GM12801 (cell line): ENCODE data around the gene MAP3K7.

Experiments used
- TF ChIP-seq, protein P1 (sequence below): IDR thresholded peaks from one replicate; pipeline ENCODE4 v1.5.1; 2011; ENCODE audit warnings: control low read depth; ENCODE audit not compliant: insufficient read length; ENCODE audit errors: extremely low read depth

MAP3K7 gene

DNA sequence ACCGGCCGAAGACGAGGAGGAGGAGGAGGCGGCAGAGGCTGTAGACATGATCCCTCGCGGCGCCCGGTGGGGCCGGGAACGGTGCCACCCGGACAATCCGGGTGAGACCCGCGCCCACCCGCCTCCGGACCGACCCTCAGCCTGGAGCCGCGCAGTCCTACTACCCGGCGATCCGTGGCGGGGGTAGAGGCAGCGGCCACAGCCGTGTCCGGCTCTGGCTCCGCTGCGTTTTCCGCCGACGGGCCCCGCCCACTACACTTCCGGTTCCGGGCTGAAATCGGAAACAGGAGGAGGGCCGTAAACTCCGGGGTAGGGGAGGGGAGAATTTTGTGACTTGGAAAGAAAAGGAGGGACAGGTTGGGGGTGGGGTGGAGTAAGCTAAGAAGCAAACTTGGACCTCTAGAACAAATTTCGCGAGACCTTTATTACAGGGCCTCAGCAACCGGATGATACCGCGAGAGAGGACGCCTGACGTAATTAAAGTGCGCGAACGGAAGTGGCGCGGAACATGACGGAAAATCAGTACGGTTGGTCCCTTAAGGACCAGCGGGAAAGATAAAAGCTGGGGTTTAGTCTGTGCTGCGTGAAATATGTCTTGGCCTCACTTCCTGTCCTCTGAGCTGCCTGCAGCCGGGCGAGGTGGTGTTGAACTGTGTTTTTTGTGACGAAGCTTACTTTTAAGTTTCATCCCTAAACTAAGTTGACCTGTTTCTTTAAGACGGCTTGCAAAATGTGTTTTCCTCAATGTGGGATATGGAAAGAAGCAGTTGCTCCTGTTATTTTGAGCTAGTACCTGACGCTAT, at the start of gene MAP3K7:
MAP3K7 (minus strand) TSS at position 237 of the 803 bp plus-strand sequence; CDS start at position 48, 189 bp downstream.
- TF ChIP-seq, protein P1, sequence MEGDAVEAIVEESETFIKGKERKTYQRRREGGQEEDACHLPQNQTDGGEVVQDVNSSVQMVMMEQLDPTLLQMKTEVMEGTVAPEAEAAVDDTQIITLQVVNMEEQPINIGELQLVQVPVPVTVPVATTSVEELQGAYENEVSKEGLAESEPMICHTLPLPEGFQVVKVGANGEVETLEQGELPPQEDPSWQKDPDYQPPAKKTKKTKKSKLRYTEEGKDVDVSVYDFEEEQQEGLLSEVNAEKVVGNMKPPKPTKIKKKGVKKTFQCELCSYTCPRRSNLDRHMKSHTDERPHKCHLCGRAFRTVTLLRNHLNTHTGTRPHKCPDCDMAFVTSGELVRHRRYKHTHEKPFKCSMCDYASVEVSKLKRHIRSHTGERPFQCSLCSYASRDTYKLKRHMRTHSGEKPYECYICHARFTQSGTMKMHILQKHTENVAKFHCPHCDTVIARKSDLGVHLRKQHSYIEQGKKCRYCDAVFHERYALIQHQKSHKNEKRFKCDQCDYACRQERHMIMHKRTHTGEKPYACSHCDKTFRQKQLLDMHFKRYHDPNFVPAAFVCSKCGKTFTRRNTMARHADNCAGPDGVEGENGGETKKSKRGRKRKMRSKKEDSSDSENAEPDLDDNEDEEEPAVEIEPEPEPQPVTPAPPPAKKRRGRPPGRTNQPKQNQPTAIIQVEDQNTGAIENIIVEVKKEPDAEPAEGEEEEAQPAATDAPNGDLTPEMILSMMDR = no peak

DNA sequence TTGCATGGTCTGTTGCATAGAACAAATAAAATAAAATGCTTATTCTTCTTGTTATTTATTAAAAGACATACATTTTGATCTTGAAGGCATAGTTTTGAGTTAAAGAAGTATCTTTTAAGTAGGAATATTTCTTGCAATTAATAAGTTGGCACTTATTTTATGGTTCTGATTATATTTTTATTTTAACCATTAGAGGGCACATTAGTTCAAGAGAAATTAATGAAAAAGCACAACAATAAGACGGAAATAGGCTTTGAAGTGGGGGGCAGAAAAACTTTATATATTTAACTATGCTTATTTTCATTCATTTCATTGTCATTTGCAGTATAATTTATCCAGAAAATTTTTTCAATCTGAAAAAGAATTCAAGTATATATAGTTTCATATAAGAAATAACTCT, 44.2 kb upstream of the MAP3K7 start:
- TF ChIP-seq, protein P1 = no peak

DNA sequence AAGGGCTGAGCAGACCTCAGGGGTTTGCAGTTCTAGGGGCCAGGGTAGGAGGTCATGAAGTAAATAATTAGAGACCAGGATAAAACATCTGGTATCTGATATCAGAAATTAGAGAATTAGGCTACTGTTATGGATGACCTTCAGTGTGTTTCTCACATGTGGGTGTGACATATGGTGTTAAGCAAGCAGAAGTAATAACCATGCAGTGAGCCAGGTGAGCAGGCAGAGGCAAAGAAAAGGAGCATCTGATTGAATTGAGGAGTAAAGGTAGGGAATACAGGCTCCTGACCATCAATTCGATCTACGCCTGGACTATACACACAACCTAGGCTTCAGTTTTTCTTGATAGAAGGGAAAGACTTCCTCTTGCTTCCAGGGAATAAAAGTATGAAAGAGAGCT, 34.7 kb upstream of the MAP3K7 start:
- TF ChIP-seq, protein P1 = no peak

DNA sequence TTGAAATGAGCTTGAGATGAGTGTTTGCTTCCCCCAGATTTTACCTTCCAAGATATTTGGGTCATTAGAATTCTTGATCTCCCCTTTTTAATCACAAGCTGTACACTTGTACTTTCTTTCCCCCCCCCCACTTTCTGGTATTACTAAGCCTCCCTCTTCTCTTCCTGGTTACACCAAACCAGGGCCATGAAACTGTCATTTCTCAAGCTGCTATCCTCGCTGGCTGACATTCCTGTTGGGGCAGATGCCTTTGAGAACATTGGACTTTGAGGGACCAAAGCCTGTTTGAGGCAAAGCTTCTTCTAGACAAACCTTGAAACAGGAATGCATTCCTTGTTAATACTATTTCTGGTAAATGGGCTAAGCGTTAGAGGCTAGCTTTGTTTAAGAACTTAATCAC, 32.3 kb upstream of the MAP3K7 start:
- TF ChIP-seq, protein P1 = no peak

DNA sequence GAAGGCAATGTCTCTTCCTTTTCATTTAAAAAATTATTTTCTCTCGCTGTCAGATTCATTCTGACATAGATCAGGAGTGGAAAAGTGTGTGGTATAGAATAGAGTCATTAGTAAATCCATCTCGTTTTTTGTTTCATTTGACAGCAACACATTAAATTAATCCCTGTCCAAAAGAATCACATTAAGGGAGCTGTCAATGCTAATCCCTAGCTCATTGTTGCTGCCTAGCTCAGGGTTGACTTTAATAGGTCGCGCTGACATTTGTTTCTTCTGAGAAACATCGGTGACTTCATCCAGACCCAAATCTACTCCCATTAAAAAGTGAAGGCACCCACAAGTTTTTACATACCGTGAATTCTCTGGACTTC, 25.4 kb upstream of the MAP3K7 start:
- TF ChIP-seq, protein P1 = no peak

DNA sequence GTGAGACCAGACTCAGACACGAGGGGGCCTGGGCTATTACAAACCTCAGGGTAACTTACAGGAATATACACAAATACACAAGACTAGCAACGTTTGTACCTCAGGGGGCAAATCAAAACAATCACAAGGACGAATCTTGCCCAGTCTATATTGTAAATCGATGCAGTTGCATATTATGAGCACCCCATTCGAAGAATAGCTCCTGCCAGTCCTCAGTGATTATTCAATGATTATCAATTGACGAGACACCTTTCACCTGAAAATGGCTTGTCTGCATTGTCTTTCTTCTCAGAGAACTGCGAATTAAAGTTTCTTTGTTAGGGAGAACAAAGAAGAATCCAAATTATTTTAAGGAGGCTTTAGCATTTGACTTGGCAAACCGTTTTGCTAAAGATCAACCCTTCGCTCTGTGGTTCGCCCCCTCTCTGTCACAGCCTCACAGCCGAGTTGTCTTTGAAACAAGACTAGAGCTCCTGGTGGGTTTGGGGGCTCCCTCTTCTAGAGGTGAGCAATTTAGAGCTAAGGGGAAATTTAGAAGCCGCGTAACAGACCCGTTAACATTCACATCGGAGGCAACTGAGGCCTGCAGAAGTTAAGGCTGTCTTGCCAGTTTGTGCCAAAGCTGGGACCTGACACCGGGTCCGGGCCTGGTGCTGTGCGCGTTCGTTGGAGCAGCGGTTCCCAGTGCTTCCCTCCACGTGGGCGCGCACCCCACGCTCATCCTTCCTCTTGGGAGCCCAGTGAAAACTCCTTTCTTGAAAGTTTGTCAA, 24.9 kb upstream of the MAP3K7 start:
- TF ChIP-seq, protein P1 = no peak

DNA sequence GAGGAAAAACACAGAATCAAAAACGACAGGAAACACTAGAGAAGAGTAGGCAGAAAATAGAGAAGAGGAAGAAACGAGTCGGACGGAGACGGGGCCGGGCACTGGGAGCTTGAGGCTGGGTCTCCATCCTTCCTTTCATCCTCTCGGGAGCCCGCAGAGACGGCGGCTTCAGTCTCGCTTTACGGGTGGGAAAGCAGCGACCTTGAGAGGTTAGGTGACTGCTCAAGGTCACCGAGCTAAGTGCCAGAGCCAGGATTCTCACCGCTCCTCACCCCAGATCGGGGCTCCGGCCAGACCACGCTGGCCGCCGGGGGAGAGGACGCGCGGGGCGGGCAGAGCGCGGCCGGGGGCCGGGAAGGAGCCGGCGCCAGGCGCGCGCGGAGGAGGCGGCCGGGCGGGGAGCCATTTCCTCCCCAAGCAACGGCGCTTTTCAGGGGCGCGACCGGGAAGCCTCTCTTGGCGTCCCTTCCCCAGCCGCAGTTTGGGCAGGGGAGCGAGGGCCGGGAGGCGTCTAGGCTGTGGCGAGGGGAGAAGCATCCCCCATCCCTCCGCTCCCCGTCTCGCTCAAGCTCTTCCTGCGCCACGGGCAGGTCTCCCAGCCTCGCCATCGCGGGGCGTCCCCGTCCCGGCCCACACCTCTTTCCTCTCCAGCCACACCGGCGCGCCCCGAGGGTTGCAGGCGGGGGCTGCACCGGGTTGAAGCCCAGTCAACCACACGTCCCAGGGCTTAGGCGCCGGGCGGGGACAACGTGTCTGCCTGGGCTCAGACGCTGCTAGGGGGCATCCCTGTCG, 24.1 kb upstream of the MAP3K7 start:
- TF ChIP-seq, protein P1 = no peak
